GM12878 (cell line): ENCODE data around the gene B3GNT8. TPM values are rescaled to one million over a fixed set of nuclear protein-coding genes. Genes with fewer than 3 reads are reported as not detected.

Experiments used
- MYC ChIP-seq: IDR thresholded peaks from 2 replicates; pipeline ENCODE4 v1.6.1; 2011; ENCODE audit warnings: mild to moderate bottlenecking, low read length, moderate library complexity, inconsistent platforms; ENCODE audit not compliant: insufficient read depth, insufficient replicate concordance, insufficient read length, severe bottlenecking
- NFYA ChIP-seq: IDR thresholded peaks from 2 replicates; pipeline ENCODE4 v1.6.1; 2011; ENCODE audit warnings: low read depth, mild to moderate bottlenecking, low read length, improper control_type of control experiment, borderline replicate concordance
- PML ChIP-seq: IDR thresholded peaks from 2 replicates; pipeline ENCODE4 v1.6.1; 2012; ENCODE audit warnings: low read length, inconsistent platforms
- RUNX3 ChIP-seq: IDR thresholded peaks from 2 replicates; pipeline ENCODE4 v1.6.1; 2012; ENCODE audit warnings: low read length, inconsistent platforms
- TCF12 ChIP-seq: IDR thresholded peaks from 2 replicates; pipeline ENCODE4 v1.6.1; 2011; ENCODE audit warnings: low read depth, mild to moderate bottlenecking, low read length
- TCF7 ChIP-seq: IDR thresholded peaks from 2 replicates; pipeline ENCODE4 v1.6.1; 2014; ENCODE audit warnings: antibody characterized with exemption, borderline replicate concordance
- YY1 ChIP-seq: IDR thresholded peaks from 2 replicates; pipeline ENCODE4 v1.6.1; 2011; ENCODE audit warnings: low read depth, mild to moderate bottlenecking, low read length
- polyA plus RNA-seq, 11 experiments: library from polyadenylated mRNA; depleted of rRNA in 4 of 11; unstranded in 6 of 11; stranded (reverse) in 5 of 11; fragments of >200 nt; fragmentation: Nextera tagmentation in 4 of 11; fragmentation: Illumina TruSeq in 1 of 11; extraction: Ambion mirVana in 4 of 11; extraction: Trizol in 1 of 11; gene quantifications; 1 replicate in 1 of 11; 2 replicates in 10 of 11; pipeline versions ENCODE4 v1.2.1 to v1.2.3, GENCODE V29; 2011 to 2016; ENCODE audit warnings: inconsistent platforms in 2 of 11, missing spikeins in 2 of 11, low read depth in 1 of 11
- total RNA-seq, 4 experiments: library from RNA; depleted of rRNA in 3 of 4; stranded (reverse); fragments of >200 nt in 3 of 4; fragmentation: Illumina TruSeq in 1 of 4; extraction: Trizol in 1 of 4; gene quantifications; 2 replicates each; pipeline versions ENCODE4 v1.2.1 to v1.2.3, GENCODE V29; 2013 to 2021
- TF ChIP-seq, protein P1 (sequence below): fragments of 450-650 bp; IDR thresholded peaks from 2 replicates; pipeline ENCODE4 v1.6.1; 2017; ENCODE audit warnings: mild to moderate bottlenecking, low read depth, inconsistent platforms; ENCODE audit not compliant: poor library complexity, severe bottlenecking
- TF ChIP-seq, protein P2 (sequence below): IDR thresholded peaks from 2 replicates; pipeline ENCODE4 v1.6.1; 2011; ENCODE audit warnings: borderline replicate concordance, low read depth, mild to moderate bottlenecking, moderate library complexity, low read length; ENCODE audit not compliant: insufficient read depth, poor library complexity, severe bottlenecking
- TF ChIP-seq, protein P3 (sequence below): IDR thresholded peaks from 2 replicates; pipeline ENCODE4 v1.6.1; 2012; ENCODE audit warnings: low read depth, low read length, improper control_type of control experiment

Gene B3GNT8
- total and polyA plus RNA-seq, 10 of the 15 experiments (the other 5 are each of a cell fraction or from before 2014, with no cell fraction given), result 0.06 to 1.2 (median 0.31) TPM; not detected in 4

DNA sequence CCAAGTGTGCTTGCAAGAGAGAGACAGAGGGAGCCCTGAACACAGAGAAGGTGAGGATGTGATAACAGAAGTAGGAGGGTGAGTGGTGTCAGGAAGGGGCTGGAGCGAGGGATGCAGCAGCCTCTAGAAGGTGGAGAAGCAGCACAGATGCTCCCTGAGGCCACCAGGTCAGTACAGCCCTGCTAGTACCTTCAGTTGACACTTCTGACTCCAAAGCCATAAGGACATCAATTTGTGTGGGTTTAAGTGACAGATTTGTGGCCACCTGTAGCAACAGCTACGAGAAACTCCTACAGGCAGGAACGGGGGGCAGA is 22.6 kb upstream of the B3GNT8 start (continued):
- TF ChIP-seq, protein P1, sequence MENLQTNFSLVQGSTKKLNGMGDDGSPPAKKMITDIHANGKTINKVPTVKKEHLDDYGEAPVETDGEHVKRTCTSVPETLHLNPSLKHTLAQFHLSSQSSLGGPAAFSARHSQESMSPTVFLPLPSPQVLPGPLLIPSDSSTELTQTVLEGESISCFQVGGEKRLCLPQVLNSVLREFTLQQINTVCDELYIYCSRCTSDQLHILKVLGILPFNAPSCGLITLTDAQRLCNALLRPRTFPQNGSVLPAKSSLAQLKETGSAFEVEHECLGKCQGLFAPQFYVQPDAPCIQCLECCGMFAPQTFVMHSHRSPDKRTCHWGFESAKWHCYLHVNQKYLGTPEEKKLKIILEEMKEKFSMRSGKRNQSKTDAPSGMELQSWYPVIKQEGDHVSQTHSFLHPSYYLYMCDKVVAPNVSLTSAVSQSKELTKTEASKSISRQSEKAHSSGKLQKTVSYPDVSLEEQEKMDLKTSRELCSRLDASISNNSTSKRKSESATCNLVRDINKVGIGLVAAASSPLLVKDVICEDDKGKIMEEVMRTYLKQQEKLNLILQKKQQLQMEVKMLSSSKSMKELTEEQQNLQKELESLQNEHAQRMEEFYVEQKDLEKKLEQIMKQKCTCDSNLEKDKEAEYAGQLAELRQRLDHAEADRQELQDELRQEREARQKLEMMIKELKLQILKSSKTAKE, result no peak
- TF ChIP-seq, protein P2, sequence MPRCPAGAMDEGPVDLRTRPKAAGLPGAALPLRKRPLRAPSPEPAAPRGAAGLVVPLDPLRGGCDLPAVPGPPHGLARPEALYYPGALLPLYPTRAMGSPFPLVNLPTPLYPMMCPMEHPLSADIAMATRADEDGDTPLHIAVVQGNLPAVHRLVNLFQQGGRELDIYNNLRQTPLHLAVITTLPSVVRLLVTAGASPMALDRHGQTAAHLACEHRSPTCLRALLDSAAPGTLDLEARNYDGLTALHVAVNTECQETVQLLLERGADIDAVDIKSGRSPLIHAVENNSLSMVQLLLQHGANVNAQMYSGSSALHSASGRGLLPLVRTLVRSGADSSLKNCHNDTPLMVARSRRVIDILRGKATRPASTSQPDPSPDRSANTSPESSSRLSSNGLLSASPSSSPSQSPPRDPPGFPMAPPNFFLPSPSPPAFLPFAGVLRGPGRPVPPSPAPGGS, result no peak
- no peak for TF ChIP-seq RUNX3
- no peak for TF ChIP-seq NFYA
- TF ChIP-seq MYC, result no peak
- no peak for TF ChIP-seq YY1
- no peak for TF ChIP-seq TCF12
- TF ChIP-seq, protein P3, sequence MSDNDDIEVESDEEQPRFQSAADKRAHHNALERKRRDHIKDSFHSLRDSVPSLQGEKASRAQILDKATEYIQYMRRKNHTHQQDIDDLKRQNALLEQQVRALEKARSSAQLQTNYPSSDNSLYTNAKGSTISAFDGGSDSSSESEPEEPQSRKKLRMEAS, result no peak
- no peak for TF ChIP-seq PML
- no peak for TF ChIP-seq TCF7
